GM12878 (cell line): ENCODE measurements around the gene BRD3. TPM values are rescaled to one million over a fixed set of nuclear protein-coding genes. Genes with fewer than 3 reads are reported as not detected.

Source experiments
- ATAC-seq: fragments of 200-7000 bp; cut with Tn5 transposase; 3 replicates; pipeline ENCODE4 v1.9.1; 2020; ENCODE audit warnings: mild to moderate bottlenecking, moderate library complexity
- BruUV-seq: library from RNA; stranded (reverse); fragments of 400-500 nt; replicated peaks from 2 replicates; lab custom pipeline; 2021; lab: Mats Ljungman, UMichigan
- CTCF ChIA-PET: fragments of 300-600 bp; sonication (Branson Sonifier 250); formaldehyde crosslinking; extraction: SDS; loops from one replicate; lab custom pipeline; 2021; ENCODE audit warnings: inconsistent platforms; lab: Yijun Ruan, JAX
- POLR2A ChIA-PET: fragments of 350-600 bp; formaldehyde crosslinking; extraction: SDS; loops from one replicate; lab custom pipeline; 2021; ENCODE audit warnings: inconsistent platforms; lab: Charles Lee
- RAD21 ChIA-PET: fragments of 300-600 bp; sonication (Branson Sonifier 250); formaldehyde crosslinking; loops from one replicate; lab custom pipeline; 2023; ENCODE audit warnings: antibody characterized with exemption; ENCODE audit not compliant: unreplicated experiment; lab: Charles Lee
- SMC1A ChIA-PET: fragments of 300-600 bp; sonication (Branson Sonifier 250); formaldehyde crosslinking; loops from one replicate; lab custom pipeline; 2023; ENCODE audit not compliant: unreplicated experiment, uncharacterized antibody; lab: Charles Lee
- DNase-seq: peaks from one replicate; pipeline ENCODE4 v3.0.0-alpha.2; 2011; ENCODE audit warnings: low read depth, low spot score
- FAIRE-seq: peaks from 3 replicates; lab custom pipeline; 2011; peaks lifted over from hg19 to GRCh38; lab: Jason Lieb, UNC
- H2AFZ ChIP-seq: 2 replicates; pipeline ENCODE4 v1.6.0; 2011; ENCODE audit warnings: low read depth, low read length, control low read depth; ENCODE audit not compliant: control insufficient read depth
- H3K27ac ChIP-seq: 2 replicates; pipeline ENCODE4 v1.5.1; 2011; ENCODE audit warnings: control low read depth; ENCODE audit not compliant: control insufficient read depth, insufficient read depth
- H3K27me3 ChIP-seq, 2 experiments: replicated peaks in 1 of 2; 2 replicates each; pipeline versions ENCODE4 v1.6.0 to v1.6.1; 2011; ENCODE audit warnings: low read length in 1 of 2; ENCODE audit not compliant: control insufficient read depth in 2 of 2, insufficient read depth in 2 of 2
- H3K36me3 ChIP-seq, 2 experiments: 2 replicates each; pipeline ENCODE4 v1.5.1; 2011; ENCODE audit warnings: low read length in 1 of 2; ENCODE audit not compliant: control insufficient read depth in 2 of 2, insufficient read depth in 2 of 2
- H3K4me1 ChIP-seq: 2 replicates; pipeline ENCODE4 v1.6.1; 2011; ENCODE audit warnings: mild to moderate bottlenecking, low read length, moderate library complexity, mixed read lengths; ENCODE audit not compliant: control insufficient read depth, insufficient read depth
- H3K4me2 ChIP-seq: 2 replicates; pipeline ENCODE4 v1.6.0; 2011; ENCODE audit warnings: control low read depth; ENCODE audit not compliant: control insufficient read depth, insufficient read depth
- H3K4me3 ChIP-seq: fragments of 200-600 bp; sonication (generic); 2 replicates; pipeline ENCODE4 v1.5.1; 2016
- H3K79me2 ChIP-seq: 2 replicates; pipeline ENCODE4 v1.6.0; 2011; ENCODE audit warnings: low read length; ENCODE audit not compliant: control insufficient read depth, insufficient read depth
- H3K9ac ChIP-seq: 2 replicates; pipeline ENCODE4 v1.8.0; 2011; ENCODE audit warnings: low read length, control low read depth, mixed read lengths; ENCODE audit not compliant: control insufficient read depth, insufficient read depth
- H3K9me3 ChIP-seq: replicated peaks from 3 replicates; pipeline ENCODE4 v1.5.1; 2011; ENCODE audit warnings: mild to moderate bottlenecking, low read length; ENCODE audit not compliant: control insufficient read depth, insufficient read depth
- H4K20me1 ChIP-seq: 2 replicates; pipeline ENCODE4 v1.6.0; 2011; ENCODE audit not compliant: control insufficient read depth, insufficient read depth
- BHLHE40 ChIP-seq, 2 experiments: fragments of 450-650 bp in 1 of 2; IDR thresholded peaks; 2 replicates each; pipeline ENCODE4 v1.6.1; 2011 to 2017; ENCODE audit warnings: low read depth in 2 of 2, borderline replicate concordance in 1 of 2, improper control_type of control experiment in 1 of 2, low read length in 1 of 2, mild to moderate bottlenecking in 1 of 2
- NFYB ChIP-seq: IDR thresholded peaks from 2 replicates; pipeline ENCODE4 v1.6.1; 2011; ENCODE audit warnings: low read depth, mild to moderate bottlenecking, low read length, improper control_type of control experiment, moderate library complexity; ENCODE audit not compliant: insufficient read depth
- RB1 ChIP-seq: fragments of 450-650 bp; formaldehyde crosslinking; IDR thresholded peaks from 2 replicates; pipeline ENCODE4 v1.6.1; 2017; ENCODE audit warnings: mild to moderate bottlenecking, borderline replicate concordance
- SMAD5 ChIP-seq: IDR thresholded peaks from 2 replicates; pipeline ENCODE4 v1.6.1; 2016; ENCODE audit warnings: antibody characterized with exemption, low read depth
- WGBS: methylation state at CpG from one replicate; pipeline ENCODE4 v1.1.6; 2016; ENCODE audit warnings: low lambda C conversion rate; ENCODE audit not compliant: insufficient replicate concordance, insufficient coverage; ENCODE audit errors: missing lambda C conversion rate; 5-methylcytosine and 5-hydroxymethylcytosine counted together
- in situ Hi-C: fragments of 300-500 bp; cut with MboI; formaldehyde crosslinking; loops from 9 replicates; pipeline ENCODE4 v1.14.3; 2018; ENCODE audit warnings: mixed read lengths
- intact Hi-C: fragments of 100-400 bp; cut with micrococcal nuclease; formaldehyde crosslinking; loops from one replicate; pipeline ENCODE4 v1.14.2; 2022; ENCODE audit not compliant: unreplicated experiment
- polyA plus RNA-seq, 11 experiments: library from polyadenylated mRNA; depleted of rRNA in 4 of 11; unstranded in 6 of 11; stranded (reverse) in 5 of 11; fragments of >200 nt; fragmentation: Nextera tagmentation in 4 of 11; fragmentation: Illumina TruSeq in 1 of 11; extraction: Ambion mirVana in 4 of 11; extraction: Trizol in 1 of 11; gene quantifications; 1 replicate in 1 of 11; 2 replicates in 10 of 11; pipeline versions ENCODE4 v1.2.1 to v1.2.3, GENCODE V29; 2011 to 2016; ENCODE audit warnings: inconsistent platforms in 2 of 11, missing spikeins in 2 of 11, low read depth in 1 of 11
- total RNA-seq, 4 experiments: library from RNA; depleted of rRNA in 3 of 4; stranded (reverse); fragments of >200 nt in 3 of 4; fragmentation: Illumina TruSeq in 1 of 4; extraction: Trizol in 1 of 4; gene quantifications; 2 replicates each; pipeline versions ENCODE4 v1.2.1 to v1.2.3, GENCODE V29; 2013 to 2021
- TF ChIP-seq, protein P1 (sequence below): fragments of 450-650 bp; IDR thresholded peaks from 2 replicates; pipeline ENCODE4 v1.6.1; 2017; ENCODE audit warnings: mild to moderate bottlenecking, low read depth, inconsistent platforms; ENCODE audit not compliant: poor library complexity, severe bottlenecking

Gene BRD3
- total and polyA plus RNA-seq, 10 of the 15 experiments (the other 5 are each of a cell fraction or from before 2014, with no cell fraction given) = 0.53 to 20.8 (median 4.8) TPM

DNA sequence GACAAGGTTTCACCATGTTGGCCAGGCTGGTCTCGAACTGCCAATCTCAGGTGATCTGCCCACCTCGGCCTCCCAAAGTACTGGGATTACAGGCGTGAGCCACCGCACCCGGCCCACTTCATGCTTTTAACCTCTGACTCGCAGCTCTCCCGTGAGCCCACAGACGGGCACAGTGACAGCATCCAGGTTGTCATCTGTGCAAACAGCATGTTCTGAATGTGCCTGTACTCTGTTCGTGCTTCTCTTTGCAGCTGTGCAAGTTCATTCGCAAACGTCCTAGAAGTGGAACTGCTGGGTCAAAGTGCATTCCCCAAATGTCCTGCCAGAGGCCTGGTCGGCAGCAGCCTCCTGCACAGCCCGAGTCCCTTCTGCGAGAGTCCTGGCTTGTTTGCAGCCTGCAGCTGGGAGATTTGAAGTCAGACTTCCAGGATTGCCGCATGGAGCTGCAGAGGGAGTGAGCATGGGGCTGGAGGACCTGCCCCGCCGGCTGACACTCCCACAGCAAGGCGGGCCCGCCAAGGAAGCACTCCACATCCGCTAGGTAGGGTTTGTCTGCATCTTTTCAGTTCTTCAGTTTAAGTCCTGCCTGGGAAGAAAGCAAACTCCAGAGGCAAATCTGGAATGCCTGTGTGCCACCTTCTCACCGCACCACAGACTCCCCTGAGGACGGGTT, 39.1 kb downstream of the BRD3 start:
- 94% methylated on average over 22 of the region's 22 CpGs for WGBS
- no peak for FAIRE-seq
- no TSS peak for BruUV-seq
- no peak overlapping the region for H3K4me2 ChIP-seq
- no peaks in the 10 kb centered on the region; a peak in 2 of 4 replicates for H3K36me3 ChIP-seq
- no peak overlapping the region for H3K9ac ChIP-seq
- no peaks in the 10 kb centered on the region for H3K27me3 ChIP-seq
- RAD21 ChIA-PET = no interaction called here
- POLR2A ChIA-PET = no interaction called here
- no peak overlapping the region for H3K4me3 ChIP-seq
- CTCF ChIA-PET = no interaction called here
- no peaks in the 10 kb centered on the region for H3K9me3 ChIP-seq
- no peak for TF ChIP-seq SMAD5
- TF ChIP-seq, protein P1, sequence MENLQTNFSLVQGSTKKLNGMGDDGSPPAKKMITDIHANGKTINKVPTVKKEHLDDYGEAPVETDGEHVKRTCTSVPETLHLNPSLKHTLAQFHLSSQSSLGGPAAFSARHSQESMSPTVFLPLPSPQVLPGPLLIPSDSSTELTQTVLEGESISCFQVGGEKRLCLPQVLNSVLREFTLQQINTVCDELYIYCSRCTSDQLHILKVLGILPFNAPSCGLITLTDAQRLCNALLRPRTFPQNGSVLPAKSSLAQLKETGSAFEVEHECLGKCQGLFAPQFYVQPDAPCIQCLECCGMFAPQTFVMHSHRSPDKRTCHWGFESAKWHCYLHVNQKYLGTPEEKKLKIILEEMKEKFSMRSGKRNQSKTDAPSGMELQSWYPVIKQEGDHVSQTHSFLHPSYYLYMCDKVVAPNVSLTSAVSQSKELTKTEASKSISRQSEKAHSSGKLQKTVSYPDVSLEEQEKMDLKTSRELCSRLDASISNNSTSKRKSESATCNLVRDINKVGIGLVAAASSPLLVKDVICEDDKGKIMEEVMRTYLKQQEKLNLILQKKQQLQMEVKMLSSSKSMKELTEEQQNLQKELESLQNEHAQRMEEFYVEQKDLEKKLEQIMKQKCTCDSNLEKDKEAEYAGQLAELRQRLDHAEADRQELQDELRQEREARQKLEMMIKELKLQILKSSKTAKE = no peak
- no peak for TF ChIP-seq RB1
- TF ChIP-seq NFYB = no peak
- TF ChIP-seq BHLHE40 (IDR thresholded peaks at IDR 0.05; ENCODE audit: borderline replicate concordance in 1 of 2, low read depth in 2 of 2, low read length in 1 of 2) = no peak
- H2AFZ ChIP-seq = no peak overlapping the region
- intact Hi-C loops = no loop called here
- H3K4me1 ChIP-seq = peaks cover 5% of the 10 kb centered on the region
- DNase-seq = no peak
- in situ Hi-C loops = no loop called here
- no peaks in the 10 kb centered on the region for H3K79me2 ChIP-seq
- H4K20me1 ChIP-seq = no peaks in the 10 kb centered on the region
- SMC1A ChIA-PET = no interaction called here
- no peak overlapping the region for H3K27ac ChIP-seq
- ATAC-seq = no peak
